ENCODE measurements around the gene RIMKLB. TPM values are rescaled to one million over a fixed set of nuclear protein-coding genes. Genes with fewer than 3 reads are reported as not detected.

Gene RIMKLB
- polyA plus RNA-seq, 1 of the 3 experiments (the other 2 are of a cell fraction), result 24.5 TPM

DNA sequence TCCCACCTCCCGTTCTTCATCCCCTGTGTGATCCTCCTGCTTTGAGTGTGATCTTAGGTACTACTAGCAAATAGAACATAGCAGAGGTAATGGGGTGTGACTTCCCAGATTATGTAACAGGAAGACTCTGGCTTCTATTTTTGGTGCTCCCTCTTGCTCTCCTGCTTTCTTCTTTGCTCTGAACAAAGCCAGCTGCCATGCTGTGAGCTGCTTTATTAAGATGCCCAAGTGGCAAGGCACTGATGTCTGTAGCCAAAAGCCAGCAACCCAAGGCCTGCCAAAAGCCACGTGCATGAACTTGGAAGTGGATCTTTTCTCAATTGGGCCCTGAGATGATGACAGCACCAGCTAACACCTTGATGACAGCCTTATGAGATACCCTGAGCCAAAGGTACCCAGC is 29.4 kb upstream of the RIMKLB start:
- Histone ChIP-seq H3K36me3 (replicated peaks in 1 of 2; ENCODE audit: control insufficient read depth in 1 of 2, insufficient read depth in 2 of 2, low read length in 1 of 2) (no peaks in the 10 kb centered on the region), H3K27me3 (ENCODE audit: insufficient read depth) (peaks cover 5% of the 10 kb centered on the region; the same call in 1 of the 2 replicates), H3K79me2 (ENCODE audit: insufficient read depth) (no peaks in the 10 kb centered on the region), H3K9me2 (no peaks in the 10 kb centered on the region), H3F3A (replicated peaks; ENCODE audit: insufficient read depth) (no peaks in the 10 kb centered on the region), H3K4me2 (no peak overlapping the region), H3K4me1 (ENCODE audit: control insufficient read depth in 1 of 2, insufficient read depth in 2 of 2, low read depth in 1 of 2, low read length in 1 of 2) (no peaks in the 10 kb centered on the region), H3K9ac (no peak overlapping the region), H3K9me3 (no peaks in the 10 kb centered on the region), H4K20me1 (ENCODE audit: insufficient read depth) (no peaks in the 10 kb centered on the region), H3K27ac (ENCODE audit: low read depth in 2 of 2, low read length in 1 of 2) (no peak overlapping the region), H3K4me3 (ENCODE audit: low read depth in 2 of 2, low read length in 1 of 2) (no peak overlapping the region), H2AFZ (ENCODE audit: low read depth) (no peak overlapping the region)
- POLR2A ChIA-PET, result no interaction called here
- WGBS (ENCODE audit: low lambda C conversion rate), result 33% methylated on average over 2 of the region's 2 CpGs
- CTCF ChIA-PET, result interaction anchor here (0.9 to 1.5 kb wide), 3 partner anchors 124 to 192 kb away, joined by 3 to 8 read pairs (median 3); no protein-coding TSS in a partner anchor
- no peak for DNase-seq
- TF ChIP-seq TCF12 (IDR thresholded peaks at IDR 0.05) (no peak), MEF2A (IDR thresholded peaks at IDR 0.05; ENCODE audit: borderline replicate concordance, low read depth) (no peak), RCOR1 (IDR thresholded peaks at IDR 0.05; ENCODE audit: low read length) (no peak), FOSL2 (IDR thresholded peaks at IDR 0.05; ENCODE audit: borderline replicate concordance, low read depth) (no peak), GABPA (IDR thresholded peaks at IDR 0.05; ENCODE audit: low read depth) (no peak), FOXJ3 (CRISPR knock-in tag; IDR thresholded peaks at IDR 0.05) (no peak), EZH2phosphoT487 (IDR thresholded peaks at IDR 0.05; ENCODE audit: borderline replicate concordance, low read depth) (no peak), RXRA (IDR thresholded peaks at IDR 0.05; ENCODE audit: borderline replicate concordance, low read depth) (no peak), YY1 (IDR thresholded peaks at IDR 0.05; ENCODE audit: low read depth) (no peak), SMC3 (IDR thresholded peaks at IDR 0.05; ENCODE audit: low read depth, low read length) (no peak), SIN3A (IDR thresholded peaks at IDR 0.05; ENCODE audit: borderline replicate concordance, low read depth, low read length) (no peak), ELF1 (IDR thresholded peaks at IDR 0.05) (no peak)
- TF ChIP-seq, protein P1, sequence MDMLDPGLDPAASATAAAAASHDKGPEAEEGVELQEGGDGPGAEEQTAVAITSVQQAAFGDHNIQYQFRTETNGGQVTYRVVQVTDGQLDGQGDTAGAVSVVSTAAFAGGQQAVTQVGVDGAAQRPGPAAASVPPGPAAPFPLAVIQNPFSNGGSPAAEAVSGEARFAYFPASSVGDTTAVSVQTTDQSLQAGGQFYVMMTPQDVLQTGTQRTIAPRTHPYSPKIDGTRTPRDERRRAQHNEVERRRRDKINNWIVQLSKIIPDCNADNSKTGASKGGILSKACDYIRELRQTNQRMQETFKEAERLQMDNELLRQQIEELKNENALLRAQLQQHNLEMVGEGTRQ (IDR thresholded peaks at IDR 0.05; ENCODE audit: borderline replicate concordance, low read depth, low read length), result no peak
- TF ChIP-seq, protein P2, sequence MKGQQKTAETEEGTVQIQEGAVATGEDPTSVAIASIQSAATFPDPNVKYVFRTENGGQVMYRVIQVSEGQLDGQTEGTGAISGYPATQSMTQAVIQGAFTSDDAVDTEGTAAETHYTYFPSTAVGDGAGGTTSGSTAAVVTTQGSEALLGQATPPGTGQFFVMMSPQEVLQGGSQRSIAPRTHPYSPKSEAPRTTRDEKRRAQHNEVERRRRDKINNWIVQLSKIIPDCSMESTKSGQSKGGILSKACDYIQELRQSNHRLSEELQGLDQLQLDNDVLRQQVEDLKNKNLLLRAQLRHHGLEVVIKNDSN (IDR thresholded peaks at IDR 0.05; ENCODE audit: borderline replicate concordance, low read depth), result no peak
- TF ChIP-seq, protein P3, sequence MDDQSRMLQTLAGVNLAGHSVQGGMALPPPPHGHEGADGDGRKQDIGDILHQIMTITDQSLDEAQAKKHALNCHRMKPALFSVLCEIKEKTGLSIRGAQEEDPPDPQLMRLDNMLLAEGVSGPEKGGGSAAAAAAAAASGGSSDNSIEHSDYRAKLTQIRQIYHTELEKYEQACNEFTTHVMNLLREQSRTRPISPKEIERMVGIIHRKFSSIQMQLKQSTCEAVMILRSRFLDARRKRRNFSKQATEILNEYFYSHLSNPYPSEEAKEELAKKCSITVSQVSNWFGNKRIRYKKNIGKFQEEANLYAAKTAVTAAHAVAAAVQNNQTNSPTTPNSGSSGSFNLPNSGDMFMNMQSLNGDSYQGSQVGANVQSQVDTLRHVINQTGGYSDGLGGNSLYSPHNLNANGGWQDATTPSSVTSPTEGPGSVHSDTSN (IDR thresholded peaks at IDR 0.05), result no peak
- TF ChIP-seq, protein P4, sequence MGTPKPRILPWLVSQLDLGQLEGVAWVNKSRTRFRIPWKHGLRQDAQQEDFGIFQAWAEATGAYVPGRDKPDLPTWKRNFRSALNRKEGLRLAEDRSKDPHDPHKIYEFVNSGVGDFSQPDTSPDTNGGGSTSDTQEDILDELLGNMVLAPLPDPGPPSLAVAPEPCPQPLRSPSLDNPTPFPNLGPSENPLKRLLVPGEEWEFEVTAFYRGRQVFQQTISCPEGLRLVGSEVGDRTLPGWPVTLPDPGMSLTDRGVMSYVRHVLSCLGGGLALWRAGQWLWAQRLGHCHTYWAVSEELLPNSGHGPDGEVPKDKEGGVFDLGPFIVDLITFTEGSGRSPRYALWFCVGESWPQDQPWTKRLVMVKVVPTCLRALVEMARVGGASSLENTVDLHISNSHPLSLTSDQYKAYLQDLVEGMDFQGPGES (IDR thresholded peaks at IDR 0.05; ENCODE audit: low read depth, low read length), result no peak
